GM20000 (cell line): ENCODE data around the gene TMEM139.

Experiments
- DNase-seq: peaks from one replicate; pipeline ENCODE4 v3.0.0; 2012; ENCODE audit warnings: low spot score
- CTCF ChIP-seq: IDR thresholded peaks from 2 replicates; pipeline ENCODE4 v1.5.1; 2012; ENCODE audit warnings: mild to moderate bottlenecking, control low read depth; ENCODE audit errors: extremely low read depth, missing control alignments

TMEM139 gene

GRCh38 chr7:143284591-143285469 is at the start of gene TMEM139:
TMEM139 (plus strand) TSS chr7:143284958; CDS start chr7:143285958, 1,000 bp downstream.
- no peak for DNase-seq
- TF ChIP-seq CTCF: no peak

GRCh38 chr7:143235561-143235960 is 49.2 kb upstream of the TMEM139 start:
- DNase-seq: no peak
- no peak for TF ChIP-seq CTCF

GRCh38 chr7:143236408-143236990 is 48.3 kb upstream of the TMEM139 start:
- TF ChIP-seq CTCF: no peak
- no peak for DNase-seq

GRCh38 chr7:143237366-143237765 is 47.4 kb upstream of the TMEM139 start:
- no peak for DNase-seq
- TF ChIP-seq CTCF: no peak

GRCh38 chr7:143238289-143238980 is 46.3 kb upstream of the TMEM139 start:
- DNase-seq: no peak
- no peak for TF ChIP-seq CTCF

- TF ChIP-seq CTCF: no peak
- DNase-seq: no peak
Measured at GRCh38 chr7:143239813-143240212, 44.9 kb upstream of the TMEM139 start.
